NAMALWA (cell line): ENCODE results near the gene TF.
"Not testable (repeated sequence)": the region's sequence is repeated elsewhere in the genome, so short reads cannot be mapped to it uniquely, and the experiment has no call there.

Experiments
- DNase-seq: peaks from one replicate; pipeline ENCODE4 v3.0.0-alpha.2; 2015; ENCODE audit warnings: low spot score

The TF gene

GRCh38 chr3:133765256-133765655 lies 19.1 kb downstream of the TF start:
- no peak for DNase-seq

GRCh38 chr3:133767607-133768006 lies 21.4 kb downstream of the TF start:
- no peak for DNase-seq

GRCh38 chr3:133769536-133769935 lies 23.3 kb downstream of the TF start:
- no peak for DNase-seq

- no peak for DNase-seq
Measured at GRCh38 chr3:133773732-133774131, 27.5 kb downstream of the TF start.

- DNase-seq: no peak
Measured at GRCh38 chr3:133775309-133775708, 29.1 kb downstream of the TF start.

- no peak for DNase-seq
Measured at GRCh38 chr3:133775835-133776234, 29.6 kb downstream of the TF start.

- DNase-seq: no peak
Measured at GRCh38 chr3:133776794-133777438, 30.7 kb downstream of the TF start.

GRCh38 chr3:133777807-133778568 lies 31.8 kb downstream of the TF start:
- DNase-seq: no peak

- DNase-seq: no peak
Measured at GRCh38 chr3:133779626-133780203, 33.5 kb downstream of the TF start.

GRCh38 chr3:133780756-133781155 lies 34.6 kb downstream of the TF start:
- DNase-seq: not testable (repeated sequence)

GRCh38 chr3:133781570-133781969 lies 35.4 kb downstream of the TF start:
- no peak for DNase-seq

GRCh38 chr3:133782454-133782853 lies 36.3 kb downstream of the TF start:
- DNase-seq: no peak

- no peak for DNase-seq
Measured at GRCh38 chr3:133783762-133784161, 37.6 kb downstream of the TF start.

GRCh38 chr3:133788024-133788423 lies 41.8 kb downstream of the TF start:
- DNase-seq: no peak

- DNase-seq: peak; percentile 43
Measured at GRCh38 chr3:133792171-133792763, 46.1 kb downstream of the TF start.

GRCh38 chr3:133797396-133798105 lies 51.4 kb downstream of the TF start:
- no peak for DNase-seq

GRCh38 chr3:133799794-133800585 lies 53.8 kb downstream of the TF start:
- DNase-seq: peak; percentile 49

- no peak for DNase-seq
Measured at GRCh38 chr3:133803469-133803868, 57.3 kb downstream of the TF start.

GRCh38 chr3:133804896-133805295 lies 58.7 kb downstream of the TF start:
- no peak for DNase-seq

- no peak for DNase-seq
Measured at GRCh38 chr3:133805384-133805701, 59.1 kb downstream of the TF start.

GRCh38 chr3:133805702-133806475 lies 59.7 kb downstream of the TF start, which contains the start of gene SRPRB:
Gene SRPRB, plus strand, starts transcription at chr3:133805815. Its CDS starts 34 bp downstream, at chr3:133805849.
- peak; percentile 98 for DNase-seq
